Thyroid gland (tissue), 4 donors: ENCODE data around the gene SNAPC4. TPM values are rescaled to one million over a fixed set of nuclear protein-coding genes. Genes with fewer than 3 reads are reported as not detected.

Source experiments
- DNase-seq, 2 donors: peaks; one replicate each; pipeline ENCODE4 v3.0.0-alpha.2; 2019
- H3K27ac ChIP-seq, 3 donors: fragments of 200-600 bp; sonication (generic); 1 replicate in 2 of 3; 2 replicates in 1 of 3; pipeline ENCODE4 v1.5.1; 2016 to 2019; ENCODE audit warnings: mild to moderate bottlenecking in 1 of 3, moderate library complexity in 1 of 3
- H3K27me3 ChIP-seq: fragments of 200-600 bp; sonication (generic); one replicate; pipeline ENCODE4 v1.5.1; 2019
- H3K36me3 ChIP-seq, 2 donors: fragments of 200-600 bp; sonication (generic); one replicate each; pipeline ENCODE4 v1.5.1; 2016 to 2019
- H3K4me1 ChIP-seq, 2 donors: fragments of 200-600 bp; sonication (generic); one replicate each; pipeline ENCODE4 v1.5.1; 2017 to 2019
- H3K4me3 ChIP-seq, 3 donors: fragments of 200-600 bp; sonication (generic); replicated peaks in 1 of 3; 1 replicate in 2 of 3; 2 replicates in 1 of 3; pipeline ENCODE4 v1.5.1; 2016; ENCODE audit warnings: mild to moderate bottlenecking in 1 of 3
- H3K9me3 ChIP-seq: fragments of 200-600 bp; sonication (generic); one replicate; pipeline ENCODE4 v1.5.1; 2017
- CTCF ChIP-seq, 6 experiments: fragments of 200-600 bp in 3 of 6; fragments of 450-650 bp in 3 of 6; sonication (generic) in 3 of 6; IDR thresholded peaks; one replicate each; pipeline ENCODE4 v1.5.1; 2016 to 2019; ENCODE audit warnings: antibody characterized with exemption in 6 of 6, mild to moderate bottlenecking in 2 of 6, inconsistent platforms in 1 of 6, moderate library complexity in 1 of 6
- POLR2A ChIP-seq, 2 donors: fragments of 450-650 bp; IDR thresholded peaks; one replicate each; pipeline ENCODE4 v1.6.1; 2017; ENCODE audit warnings: antibody characterized with exemption in 2 of 2, mild to moderate bottlenecking in 2 of 2, moderate library complexity in 1 of 2
- WGBS, 2 donors: methylation state at CpG; one replicate each; pipeline ENCODE4 v1.1.5; 2017; 5-methylcytosine and 5-hydroxymethylcytosine counted together
- intact Hi-C: fragments of 100-400 bp; cut with DNase I; formaldehyde crosslinking; loops from one replicate; pipeline ENCODE4 v1.15.1; 2023
- total RNA-seq, 4 donors: library from RNA; depleted of rRNA; stranded (reverse); fragments of >200 nt; gene quantifications; one replicate each; pipeline ENCODE4 v1.2.3, GENCODE V29; 2016

Gene SNAPC4
- total RNA-seq, 4 donors from 2014 or later = 7.0 to 8.0 (median 7.5) TPM

- peak within 1 kb of the TSS in 1 of 3 donors; percentile 58 for H3K27ac ChIP-seq
- TF ChIP-seq POLR2A (IDR thresholded peaks at IDR 0.05) = peak in 1 of 2 donors; percentile 35
- peak in 5 of 6 experiments; percentile 31 to 97 (median 77) for TF ChIP-seq CTCF (IDR thresholded peaks at IDR 0.05)
- H3K4me1 ChIP-seq = peaks cover 17 to 25% of the 10 kb centered on the region in 2 donors
- intact Hi-C loops = loop anchor here (5.0 kb wide), 1 partner anchor 37 kb away; the partner anchor contains the start of gene SNAPC4
- peak; percentile 68 to 73 for DNase-seq
- no peaks in the 10 kb centered on the region for H3K27me3 ChIP-seq
- H3K4me3 ChIP-seq = peak within 1 kb of the TSS; percentile 48 to 92 (median 61)
- peaks cover 15 to 33% of the 10 kb centered on the region in 2 donors for H3K36me3 ChIP-seq
- H3K9me3 ChIP-seq = no peaks in the 10 kb centered on the region
- 25 to 41% methylated on average over 19 to 22 of the region's 90 CpGs for WGBS, 2 donors
Observed at GRCh38 chr9:136439481-136440408, 39.8 kb upstream of the SNAPC4 start, which contains the start of gene INPP5E. INPP5E (minus strand) TSS chr9:136439845; CDS start chr9:136439419, 426 bp downstream.

- intact Hi-C loops = loop anchor here (5.0 kb wide), 1 partner anchor 37 kb away; the partner anchor contains the start of gene SNAPC4
- WGBS, 2 donors = 0 to 1% methylated on average over 12 to 14 of the region's 91 CpGs
- peaks cover 17 to 25% of the 10 kb centered on the region in 2 donors for H3K4me1 ChIP-seq
- peak overlapping the region in 1 of 3 donors; percentile 58 for H3K27ac ChIP-seq
- peak; percentile 35 to 40 for DNase-seq
- H3K4me3 ChIP-seq = peak overlapping the region; percentile 48 to 92 (median 61)
- H3K27me3 ChIP-seq = no peaks in the 10 kb centered on the region
- TF ChIP-seq CTCF (IDR thresholded peaks at IDR 0.05) (no peak), POLR2A (IDR thresholded peaks at IDR 0.05) (no peak)
- H3K36me3 ChIP-seq = peaks cover 12 to 25% of the 10 kb centered on the region in 2 donors
- no peaks in the 10 kb centered on the region for H3K9me3 ChIP-seq
Observed at GRCh38 chr9:136438548-136439480, 38.8 kb upstream of the SNAPC4 start.

- Histone ChIP-seq H3K27ac (no peak overlapping the region), H3K4me1 (peaks cover 17 to 25% of the 10 kb centered on the region in 2 donors), H3K9me3 (no peaks in the 10 kb centered on the region), H3K27me3 (no peaks in the 10 kb centered on the region), H3K4me3 (peak overlapping the region in 2 of 3 donors; percentile 61 to 92), H3K36me3 (peaks cover 4 to 17% of the 10 kb centered on the region in 2 donors)
- TF ChIP-seq POLR2A (IDR thresholded peaks at IDR 0.05) = no peak
- no peak for TF ChIP-seq CTCF (IDR thresholded peaks at IDR 0.05)
- intact Hi-C loops = loop anchor here (5.0 kb wide), 1 partner anchor 36 kb away; the partner anchor contains the start of gene SNAPC4
- WGBS, 2 donors = 55 to 61% methylated on average over 34 to 37 of the region's 37 CpGs
- DNase-seq = no peak
Observed at GRCh38 chr9:136437839-136438547, 38.0 kb upstream of the SNAPC4 start.

GRCh38 chr9:136437430-136437829 lies 37.5 kb upstream of the SNAPC4 start:
- H3K27ac ChIP-seq = no peak overlapping the region
- H3K4me3 ChIP-seq = peak overlapping the region in 1 of 3 donors; percentile 8
- H3K36me3 ChIP-seq = peaks cover 0 to 12% of the 10 kb centered on the region in 2 donors

More at GRCh38 chr9:136437430-136437829, 37.5 kb upstream of the SNAPC4 start:
- no peaks in the 10 kb centered on the region for H3K9me3 ChIP-seq
- no peak for TF ChIP-seq POLR2A (IDR thresholded peaks at IDR 0.05)
- TF ChIP-seq CTCF (IDR thresholded peaks at IDR 0.05) = no peak
- H3K4me1 ChIP-seq = peaks cover 17 to 25% of the 10 kb centered on the region in 2 donors
- H3K27me3 ChIP-seq = no peaks in the 10 kb centered on the region
- no peak for DNase-seq
- intact Hi-C loops = loop anchor here (5.0 kb wide), 1 partner anchor 35 kb away; the partner anchor contains the start of gene SNAPC4
- WGBS, 2 donors = 67 to 68% methylated on average over 6 to 8 of the region's 8 CpGs
